OCI-LY3 (cell line): Measurements from ENCODE around the gene EPHA3.

Experiments used
- H2AFZ ChIP-seq: fragments of 200-600, 300-600 bp; shearing (Covaris generic); 2 replicates; pipeline ENCODE4 v1.6.0; 2014; ENCODE audit warnings: antibody characterized with exemption, low read depth, low read length
- H3K27ac ChIP-seq: fragments of 200-600, 300-600 bp; sonication (generic); 2 replicates; pipeline ENCODE4 v1.5.1; 2014; ENCODE audit warnings: mild to moderate bottlenecking, low read length, moderate library complexity, mixed read lengths
- H3K27me3 ChIP-seq: fragments of 200-600, 300-600 bp; sonication (generic); 2 replicates; pipeline ENCODE4 v1.6.1; 2014; ENCODE audit warnings: low read depth, low read length, mixed read lengths
- H3K36me3 ChIP-seq: fragments of 200-600, 300-600 bp; sonication (generic); replicated peaks from 2 replicates; pipeline ENCODE3; 2014; ENCODE audit warnings: low read depth, low read length, mixed read lengths
- H3K4me1 ChIP-seq: fragments of 300-600, 200-600 bp; sonication (generic); 2 replicates; pipeline ENCODE4 v1.6.1; 2014; ENCODE audit warnings: low read length, mixed read lengths
- H3K4me2 ChIP-seq: fragments of 200-600, 300-600 bp; sonication (generic); 2 replicates; pipeline ENCODE4 v1.6.1; 2014; ENCODE audit warnings: low read length, mixed read lengths
- H3K4me3 ChIP-seq: fragments of 300-600, 200-600 bp; sonication (generic); 2 replicates; pipeline ENCODE4 v1.5.1; 2014; ENCODE audit warnings: antibody characterized with exemption, mild to moderate bottlenecking, low read length, moderate library complexity
- H3K79me2 ChIP-seq: fragments of 300-600, 200-600 bp; shearing (Covaris generic); 2 replicates; pipeline ENCODE4 v1.6.1; 2014; ENCODE audit warnings: mild to moderate bottlenecking, low read length, mixed read lengths
- H3K9ac ChIP-seq: fragments of 300-600, 200-600 bp; shearing (Covaris generic); 2 replicates; pipeline ENCODE4 v1.6.0; 2014; ENCODE audit warnings: mild to moderate bottlenecking, low read length, moderate library complexity
- H3K9me3 ChIP-seq: fragments of 200-600, 300-600 bp; shearing (Covaris generic); 2 replicates; pipeline ENCODE4 v1.6.1; 2014; ENCODE audit warnings: low read length, mixed read lengths; ENCODE audit not compliant: insufficient read depth
- H4K20me1 ChIP-seq: fragments of 200-600, 300-600 bp; sonication (generic); 2 replicates; pipeline ENCODE4 v1.6.1; 2016; ENCODE audit warnings: low read length, mixed read lengths; ENCODE audit not compliant: insufficient read depth
- CTCF ChIP-seq: fragments of 200-600, 300-600 bp; sonication (generic); IDR thresholded peaks from 2 replicates; pipeline ENCODE4 v1.5.1; 2014; ENCODE audit warnings: antibody characterized with exemption, low read length, low read depth
- EZH2phosphoT487 ChIP-seq: fragments of 200-600 bp; shearing (Covaris generic); IDR thresholded peaks from 2 replicates; pipeline ENCODE4 v1.6.1; 2018; ENCODE audit warnings: antibody characterized with exemption, mixed run types, low read depth

EPHA3 gene

GRCh38 chr3:89449086-89449485, 341.7 kb downstream of the EPHA3 start:
- no peaks in the 10 kb centered on the region for H3K36me3 ChIP-seq
- H3K4me3 ChIP-seq: no peak overlapping the region
- H3K27ac ChIP-seq: no peak overlapping the region
- no peak overlapping the region for H3K4me2 ChIP-seq
- H3K79me2 ChIP-seq: no peaks in the 10 kb centered on the region
- H3K9ac ChIP-seq: no peak overlapping the region
- no peak for TF ChIP-seq CTCF
- TF ChIP-seq EZH2phosphoT487: no peak
- H3K27me3 ChIP-seq: no peaks in the 10 kb centered on the region
- H3K9me3 ChIP-seq: no peaks in the 10 kb centered on the region
- H3K4me1 ChIP-seq: peaks cover 22% of the 10 kb centered on the region
- no peak overlapping the region for H2AFZ ChIP-seq
- no peaks in the 10 kb centered on the region for H4K20me1 ChIP-seq

DNA sequence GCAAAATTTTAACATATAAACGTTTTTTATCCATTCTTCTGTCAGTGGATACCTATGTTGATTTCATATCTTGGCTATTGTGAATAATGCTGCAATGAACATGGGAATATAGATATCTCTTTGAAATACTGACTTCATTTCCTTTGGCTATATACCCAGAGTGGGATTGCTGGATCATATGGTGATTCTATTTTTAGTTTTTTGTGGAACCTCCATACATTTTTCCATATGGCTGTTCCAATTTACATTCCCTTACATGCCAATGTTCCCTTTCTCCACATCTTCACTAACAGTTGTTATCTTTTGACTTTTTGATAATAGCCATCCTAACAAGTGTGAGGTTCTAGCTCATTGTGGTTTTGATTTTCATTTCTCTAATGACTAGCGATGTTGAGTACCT, 344.6 kb downstream of the EPHA3 start:
- Histone ChIP-seq H3K79me2 (no peaks in the 10 kb centered on the region), H3K4me3 (no peak overlapping the region), H3K27ac (no peak overlapping the region), H3K4me2 (no peak overlapping the region), H3K9me3 (no peaks in the 10 kb centered on the region), H4K20me1 (no peaks in the 10 kb centered on the region), H3K27me3 (no peaks in the 10 kb centered on the region), H3K4me1 (peaks cover 6% of the 10 kb centered on the region), H3K36me3 (no peaks in the 10 kb centered on the region), H3K9ac (no peak overlapping the region), H2AFZ (no peak overlapping the region)
- TF ChIP-seq CTCF (no peak), EZH2phosphoT487 (no peak)

DNA sequence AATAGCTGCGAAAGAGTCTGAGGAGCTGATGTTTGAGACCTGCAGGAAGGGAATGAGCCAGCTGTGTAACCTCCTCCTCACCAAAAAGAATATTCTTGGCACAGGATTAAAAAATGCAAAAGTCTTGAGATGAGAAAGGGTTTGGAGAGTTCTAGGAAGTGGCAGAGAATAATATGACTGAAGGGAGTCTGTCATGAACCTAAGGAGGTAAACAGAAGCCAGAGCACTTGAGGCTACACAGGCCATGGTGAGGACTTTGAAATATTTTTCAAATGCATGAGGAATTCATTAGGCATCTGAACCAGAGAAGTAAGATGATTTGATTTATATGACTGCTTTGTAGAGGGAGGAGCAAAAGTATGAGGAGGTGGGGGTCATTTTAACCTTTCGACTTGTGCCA, 347.8 kb downstream of the EPHA3 start:
- no peak overlapping the region for H3K9ac ChIP-seq
- no peaks in the 10 kb centered on the region for H3K27me3 ChIP-seq
- no peaks in the 10 kb centered on the region for H3K4me1 ChIP-seq
- H3K79me2 ChIP-seq: no peaks in the 10 kb centered on the region
- no peak overlapping the region for H3K4me3 ChIP-seq
- no peaks in the 10 kb centered on the region for H3K9me3 ChIP-seq
- no peaks in the 10 kb centered on the region for H4K20me1 ChIP-seq
- no peak overlapping the region for H3K4me2 ChIP-seq
- no peak for TF ChIP-seq CTCF
- H2AFZ ChIP-seq: peak overlapping the region; percentile 42; the same call in 1 of the 2 replicates
- H3K27ac ChIP-seq: no peak overlapping the region
- no peaks in the 10 kb centered on the region for H3K36me3 ChIP-seq

GRCh38 chr3:89467898-89468363, 360.5 kb downstream of the EPHA3 start:
- H3K9me3 ChIP-seq: no peaks in the 10 kb centered on the region
- no peak overlapping the region for H3K9ac ChIP-seq
- H3K27me3 ChIP-seq: no peaks in the 10 kb centered on the region
- H3K4me2 ChIP-seq: no peak overlapping the region
- no peaks in the 10 kb centered on the region for H4K20me1 ChIP-seq
- TF ChIP-seq CTCF (no peak), EZH2phosphoT487 (no peak)
- no peaks in the 10 kb centered on the region for H3K79me2 ChIP-seq
- H3K36me3 ChIP-seq: no peaks in the 10 kb centered on the region
- no peak overlapping the region for H2AFZ ChIP-seq
- H3K27ac ChIP-seq: no peak overlapping the region
- H3K4me1 ChIP-seq: no peaks in the 10 kb centered on the region
- H3K4me3 ChIP-seq: no peak overlapping the region
